Fibroblast of lung (primary cell): ENCODE data around the gene KLF18. TPM values are rescaled to one million over a fixed set of nuclear protein-coding genes. Genes with fewer than 3 reads are reported as not detected.
"Not testable (repeated sequence)": the region's sequence is repeated elsewhere in the genome, so short reads cannot be mapped to it uniquely, and the experiment has no call there.

Experiments used
- DNase-seq, 2 donors: peaks; one replicate each; pipeline versions ENCODE4 v3.0.0 to v3.0.0-alpha.2; 2010; ENCODE audit warnings: low read depth in 2 of 2
- H2AFZ ChIP-seq: 2 replicates; pipeline ENCODE4 v1.5.1; 2012; ENCODE audit warnings: low read length, control low read depth, inconsistent platforms
- H3K27ac ChIP-seq: 2 replicates; pipeline ENCODE4 v1.5.1; 2011; ENCODE audit warnings: low read length, control low read depth; ENCODE audit not compliant: insufficient read depth
- H3K27me3 ChIP-seq: 2 replicates; pipeline ENCODE4 v1.5.1; 2011; ENCODE audit warnings: mild to moderate bottlenecking, low read length; ENCODE audit not compliant: control insufficient read depth, insufficient read depth
- H3K36me3 ChIP-seq: 2 replicates; pipeline ENCODE4 v1.5.1; 2011; ENCODE audit warnings: low read length; ENCODE audit not compliant: control insufficient read depth, insufficient read depth
- H3K4me1 ChIP-seq: 2 replicates; pipeline ENCODE4 v1.5.1; 2011; ENCODE audit warnings: low read length; ENCODE audit not compliant: control insufficient read depth, insufficient read depth; ENCODE audit errors: extremely low read depth
- H3K4me2 ChIP-seq: 2 replicates; pipeline ENCODE4 v1.5.1; 2011; ENCODE audit warnings: low read length, control low read depth; ENCODE audit not compliant: insufficient read depth; ENCODE audit errors: extremely low read depth
- H3K4me3 ChIP-seq, 4 experiments: fragments of 200-600 bp in 1 of 4; sonication (generic) in 1 of 4; replicated peaks in 1 of 4; 2 replicates each; pipeline ENCODE4 v1.5.1; 2011 to 2016; ENCODE audit warnings: low read length in 4 of 4, low read depth in 3 of 4, mild to moderate bottlenecking in 3 of 4, control low read depth in 2 of 4, inconsistent platforms in 1 of 4, mixed read lengths in 1 of 4; ENCODE audit not compliant: insufficient read depth in 1 of 4; ENCODE audit errors: control extremely low read depth in 1 of 4
- H3K79me2 ChIP-seq: 2 replicates; pipeline ENCODE4 v1.5.1; 2012; ENCODE audit warnings: mild to moderate bottlenecking, low read length, inconsistent platforms; ENCODE audit not compliant: control insufficient read depth, insufficient read depth
- H3K9ac ChIP-seq: 2 replicates; pipeline ENCODE4 v1.5.1; 2011; ENCODE audit warnings: mild to moderate bottlenecking, low read length, control low read depth; ENCODE audit not compliant: insufficient read depth
- H3K9me3 ChIP-seq: 2 replicates; pipeline ENCODE4 v1.5.1; 2012; ENCODE audit warnings: low read depth, low read length; ENCODE audit not compliant: control insufficient read depth, insufficient read depth
- H4K20me1 ChIP-seq: 2 replicates; pipeline ENCODE4 v1.5.1; 2011; ENCODE audit warnings: low read length; ENCODE audit not compliant: control insufficient read depth, insufficient read depth; ENCODE audit errors: extremely low read depth
- EZH2 ChIP-seq: IDR thresholded peaks from 2 replicates; pipeline ENCODE4 v1.5.1; 2012; ENCODE audit warnings: low read length, control low read depth, mild to moderate bottlenecking; ENCODE audit errors: missing control alignments
- polyA plus RNA-seq, 2 donors: library from polyadenylated mRNA; depleted of rRNA in 1 of 2; stranded (reverse) in 1 of 2; unstranded in 1 of 2; fragments of >200 nt; gene quantifications; 2 replicates each; pipeline ENCODE4 v1.2.1, GENCODE V29; 2011 to 2012; ENCODE audit warnings: missing spikeins in 1 of 2
- total RNA-seq: library from RNA; depleted of rRNA; stranded (reverse); fragments of >200 nt; gene quantifications from 2 replicates; pipeline ENCODE4 v1.2.1, GENCODE V29; 2014
- TF ChIP-seq, protein P1 (sequence below), 2 donors: IDR thresholded peaks in 1 of 2; conservative IDR thresholded peaks in 1 of 2; 1 replicate in 1 of 2; 2 replicates in 1 of 2; pipeline ENCODE4 v1.5.1; 2011 to 2012; ENCODE audit warnings: low read length in 2 of 2, control low read depth in 1 of 2, inconsistent platforms in 1 of 2, low read depth in 1 of 2, mild to moderate bottlenecking in 1 of 2

KLF18 gene
- total and polyA plus RNA-seq, 2 donors (not counting 1 experiment from before 2014, with no cell fraction given), result not detected

DNA sequence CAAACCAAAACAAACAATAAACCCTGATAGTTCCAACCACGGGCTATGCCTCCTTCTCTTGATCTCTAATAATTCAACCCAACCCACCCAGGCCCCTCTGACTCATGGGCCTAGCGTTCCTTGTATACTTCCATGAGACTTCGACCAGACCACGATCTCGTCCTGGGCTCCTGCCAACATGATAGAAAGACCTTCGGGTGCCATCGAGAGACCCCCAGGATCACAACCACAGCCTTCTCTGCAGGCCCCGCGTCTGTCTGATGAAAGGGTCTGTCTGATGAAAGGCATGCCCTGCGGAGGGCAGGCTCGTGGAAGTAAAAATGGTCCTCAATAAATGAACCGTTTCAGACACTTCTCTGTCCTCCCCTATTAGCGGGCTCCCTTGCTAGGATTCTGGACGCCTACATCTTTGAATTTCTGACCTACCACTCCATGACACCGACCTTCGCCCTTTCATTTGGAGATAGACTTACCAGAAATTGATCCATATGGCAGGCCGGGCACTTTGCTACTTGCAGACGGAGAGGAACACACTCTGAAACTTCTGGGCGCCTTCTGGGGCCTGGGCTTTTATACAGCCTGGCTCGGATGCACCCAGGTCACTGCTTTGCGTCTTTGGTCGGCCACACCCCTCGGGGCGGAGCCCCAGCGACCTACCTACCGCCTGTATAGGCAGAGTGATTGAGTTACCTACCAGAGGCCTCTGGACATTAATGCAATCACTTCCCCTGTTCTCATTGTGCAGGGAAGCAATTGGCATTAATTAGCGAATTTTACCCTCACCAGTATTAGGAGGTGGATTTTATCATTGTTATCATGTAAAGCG, 5.3 kb upstream of the KLF18 start:
- no peak overlapping the region for H2AFZ ChIP-seq
- H3K4me2 ChIP-seq, result no peak overlapping the region
- H3K4me3 ChIP-seq, result no peak overlapping the region
- TF ChIP-seq, protein P1, sequence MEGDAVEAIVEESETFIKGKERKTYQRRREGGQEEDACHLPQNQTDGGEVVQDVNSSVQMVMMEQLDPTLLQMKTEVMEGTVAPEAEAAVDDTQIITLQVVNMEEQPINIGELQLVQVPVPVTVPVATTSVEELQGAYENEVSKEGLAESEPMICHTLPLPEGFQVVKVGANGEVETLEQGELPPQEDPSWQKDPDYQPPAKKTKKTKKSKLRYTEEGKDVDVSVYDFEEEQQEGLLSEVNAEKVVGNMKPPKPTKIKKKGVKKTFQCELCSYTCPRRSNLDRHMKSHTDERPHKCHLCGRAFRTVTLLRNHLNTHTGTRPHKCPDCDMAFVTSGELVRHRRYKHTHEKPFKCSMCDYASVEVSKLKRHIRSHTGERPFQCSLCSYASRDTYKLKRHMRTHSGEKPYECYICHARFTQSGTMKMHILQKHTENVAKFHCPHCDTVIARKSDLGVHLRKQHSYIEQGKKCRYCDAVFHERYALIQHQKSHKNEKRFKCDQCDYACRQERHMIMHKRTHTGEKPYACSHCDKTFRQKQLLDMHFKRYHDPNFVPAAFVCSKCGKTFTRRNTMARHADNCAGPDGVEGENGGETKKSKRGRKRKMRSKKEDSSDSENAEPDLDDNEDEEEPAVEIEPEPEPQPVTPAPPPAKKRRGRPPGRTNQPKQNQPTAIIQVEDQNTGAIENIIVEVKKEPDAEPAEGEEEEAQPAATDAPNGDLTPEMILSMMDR (conservative IDR thresholded peaks at IDR 0.05 in 1 of 2, IDR thresholded peaks at IDR 0.05 in 1 of 2; ENCODE audit: low read depth in 1 of 2, low read length in 2 of 2), result no peak
- no peak for TF ChIP-seq EZH2
- no peaks in the 10 kb centered on the region for H3K4me1 ChIP-seq
- no peak overlapping the region for H3K27ac ChIP-seq
- peaks cover 8% of the 10 kb centered on the region for H3K27me3 ChIP-seq
- H3K9ac ChIP-seq, result no peak overlapping the region
- no peaks in the 10 kb centered on the region for H3K9me3 ChIP-seq
- H4K20me1 ChIP-seq, result no peaks in the 10 kb centered on the region
- H3K36me3 ChIP-seq, result no peaks in the 10 kb centered on the region
- no peak for DNase-seq
- no peaks in the 10 kb centered on the region for H3K79me2 ChIP-seq

GRCh38 chr1:44144962-44145756, 3.7 kb upstream of the KLF18 start:
- H3K27ac ChIP-seq, result no peak overlapping the region
- no peaks in the 10 kb centered on the region for H3K79me2 ChIP-seq

DNA sequence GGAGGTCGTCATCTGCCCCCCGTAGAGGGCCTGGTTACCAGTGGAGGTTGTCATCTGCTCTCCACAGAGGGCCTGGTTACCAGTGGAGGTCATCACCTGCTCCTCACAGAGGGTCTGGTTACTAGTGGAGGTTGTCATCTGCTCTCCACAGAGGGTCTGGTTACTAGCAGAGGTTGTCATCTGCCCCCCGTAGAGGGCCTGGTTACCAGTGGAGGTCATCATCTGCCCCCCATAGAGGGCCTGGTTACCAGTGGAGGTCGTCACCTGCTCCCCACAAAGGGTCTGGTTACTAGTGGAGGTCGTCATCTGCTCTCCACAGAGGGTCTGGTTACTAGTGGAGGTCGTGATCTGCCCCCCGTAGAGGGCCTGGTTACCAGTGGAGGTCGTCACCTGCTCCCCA, 1.9 kb downstream of the KLF18 start:
- not testable (repeated sequence) for H2AFZ ChIP-seq, H3K9ac ChIP-seq, H3K79me2 ChIP-seq, H3K27me3 ChIP-seq, H4K20me1 ChIP-seq, DNase-seq, H3K4me1 ChIP-seq, H3K27ac ChIP-seq, H3K36me3 ChIP-seq, H3K4me2 ChIP-seq, H3K4me3 ChIP-seq, H3K9me3 ChIP-seq

More at GRCh38 chr1:44144962-44145756, 3.7 kb upstream of the KLF18 start:
- Histone ChIP-seq H4K20me1 (no peaks in the 10 kb centered on the region), H3K9ac (no peak overlapping the region), H3K27me3 (peaks cover 3% of the 10 kb centered on the region), H3K9me3 (no peaks in the 10 kb centered on the region), H3K4me2 (no peak overlapping the region), H3K4me3 (no peak overlapping the region), H2AFZ (no peak overlapping the region), H3K4me1 (no peaks in the 10 kb centered on the region), H3K36me3 (no peaks in the 10 kb centered on the region)
- TF ChIP-seq, protein P1 (conservative IDR thresholded peaks at IDR 0.05 in 1 of 2, IDR thresholded peaks at IDR 0.05 in 1 of 2; ENCODE audit: low read depth in 1 of 2, low read length in 2 of 2), result no peak
- no peak for TF ChIP-seq EZH2
- DNase-seq, result no peak
